HG03521 (cell line): ENCODE measurements around the gene PCDHB7.
"Not testable (repeated sequence)": the region's sequence is repeated elsewhere in the genome, so short reads cannot be mapped to it uniquely, and the experiment has no call there.

ENCODE experiments used
- ATAC-seq: cut with Tn5 transposase; IDR thresholded peaks from one replicate; pipeline ENCODE4 v1.9.1; 2021; ENCODE audit warnings: mild to moderate bottlenecking, moderate library complexity; ENCODE audit not compliant: unreplicated experiment

The PCDHB7 gene

DNA sequence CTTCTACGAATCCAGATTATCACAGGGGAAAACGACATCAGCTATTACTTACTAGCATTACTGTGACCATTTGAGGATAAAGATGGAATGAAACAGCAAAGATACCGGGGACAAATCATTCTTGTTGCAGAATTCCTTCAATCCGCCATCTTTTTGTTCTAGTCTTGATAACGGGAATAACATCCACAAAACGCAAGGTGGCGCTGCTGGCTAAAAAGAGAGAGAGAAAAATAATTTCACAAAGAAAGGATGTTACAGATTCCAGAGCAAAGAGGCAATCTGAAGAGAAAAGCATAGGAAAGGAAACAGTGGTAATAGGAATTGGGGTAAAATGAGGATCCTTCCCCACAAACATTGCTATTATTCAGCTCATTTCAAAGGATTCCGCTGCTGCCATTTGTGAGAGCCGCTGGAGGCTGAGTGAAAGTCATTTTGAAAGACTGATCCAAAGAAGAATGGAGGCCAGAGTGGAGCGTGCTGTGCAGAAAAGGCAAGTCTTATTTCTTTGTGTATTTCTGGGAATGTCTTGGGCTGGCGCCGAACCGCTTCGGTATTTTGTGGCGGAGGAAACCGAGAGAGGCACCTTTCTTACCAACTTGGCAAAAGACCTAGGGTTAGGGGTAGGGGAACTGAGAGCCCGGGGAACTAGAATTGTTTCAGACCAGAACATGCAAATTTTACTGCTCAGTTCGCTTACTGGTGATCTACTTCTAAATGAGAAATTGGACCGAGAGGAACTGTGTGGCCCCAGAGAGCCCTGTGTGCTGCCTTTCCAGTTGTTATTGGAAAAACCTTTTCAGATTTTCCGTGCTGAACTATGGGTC lies at the start of gene PCDHB7:
Gene PCDHB7 (plus strand): TSS at position 264 of the 824 bp plus-strand sequence. CDS start 192 bp downstream, at position 456.
- no peak for ATAC-seq

DNA sequence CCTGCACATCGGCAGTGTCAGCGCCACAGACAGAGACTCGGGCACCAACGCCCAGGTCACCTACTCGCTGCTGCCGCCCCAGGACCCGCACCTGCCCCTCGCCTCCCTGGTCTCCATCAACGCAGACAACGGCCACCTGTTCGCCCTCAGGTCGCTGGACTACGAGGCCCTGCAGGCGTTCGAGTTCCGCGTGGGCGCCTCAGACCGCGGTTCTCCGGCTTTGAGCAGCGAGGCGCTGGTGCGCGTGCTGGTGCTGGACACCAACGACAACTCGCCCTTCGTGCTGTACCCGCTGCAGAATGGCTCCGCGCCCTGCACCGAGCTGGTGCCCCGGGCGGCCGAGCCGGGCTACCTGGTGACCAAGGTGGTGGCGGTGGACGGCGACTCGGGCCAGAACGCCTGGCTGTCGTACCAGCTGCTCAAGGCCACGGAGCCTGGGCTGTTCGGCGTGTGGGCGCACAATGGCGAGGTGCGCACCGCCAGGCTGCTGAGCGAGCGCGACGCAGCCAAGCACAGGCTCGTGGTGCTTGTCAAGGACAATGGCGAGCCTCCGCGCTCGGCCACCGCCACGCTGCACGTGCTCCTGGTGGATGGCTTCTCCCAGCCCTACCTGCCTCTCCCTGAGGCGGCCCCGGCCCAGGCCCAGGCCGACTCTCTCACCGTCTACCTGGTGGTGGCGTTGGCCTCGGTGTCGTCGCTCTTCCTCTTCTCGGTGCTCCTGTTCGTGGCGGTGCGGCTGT lies 48.9 kb upstream of the PCDHB7 start:
- ATAC-seq, result not testable (repeated sequence)

DNA sequence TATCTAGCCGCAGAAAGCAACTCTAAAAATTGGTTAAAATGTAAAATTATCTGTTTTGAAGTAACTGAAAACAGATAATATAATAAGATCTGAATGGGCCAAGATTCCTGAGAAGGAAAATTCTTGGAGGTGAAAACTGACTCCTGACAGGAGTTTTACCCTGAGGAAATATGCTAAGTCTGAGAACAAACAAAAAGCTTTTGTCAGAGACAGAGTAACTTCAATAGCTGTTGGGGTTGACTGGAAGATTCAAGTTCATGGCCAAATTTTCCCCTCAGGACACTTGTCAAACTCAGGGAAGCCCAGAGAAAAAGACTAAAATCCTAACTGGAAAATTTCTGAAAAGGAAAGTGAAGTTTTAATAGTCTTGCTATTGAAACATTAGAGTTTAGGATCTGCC lies 45.1 kb upstream of the PCDHB7 start:
- ATAC-seq, result no peak

DNA sequence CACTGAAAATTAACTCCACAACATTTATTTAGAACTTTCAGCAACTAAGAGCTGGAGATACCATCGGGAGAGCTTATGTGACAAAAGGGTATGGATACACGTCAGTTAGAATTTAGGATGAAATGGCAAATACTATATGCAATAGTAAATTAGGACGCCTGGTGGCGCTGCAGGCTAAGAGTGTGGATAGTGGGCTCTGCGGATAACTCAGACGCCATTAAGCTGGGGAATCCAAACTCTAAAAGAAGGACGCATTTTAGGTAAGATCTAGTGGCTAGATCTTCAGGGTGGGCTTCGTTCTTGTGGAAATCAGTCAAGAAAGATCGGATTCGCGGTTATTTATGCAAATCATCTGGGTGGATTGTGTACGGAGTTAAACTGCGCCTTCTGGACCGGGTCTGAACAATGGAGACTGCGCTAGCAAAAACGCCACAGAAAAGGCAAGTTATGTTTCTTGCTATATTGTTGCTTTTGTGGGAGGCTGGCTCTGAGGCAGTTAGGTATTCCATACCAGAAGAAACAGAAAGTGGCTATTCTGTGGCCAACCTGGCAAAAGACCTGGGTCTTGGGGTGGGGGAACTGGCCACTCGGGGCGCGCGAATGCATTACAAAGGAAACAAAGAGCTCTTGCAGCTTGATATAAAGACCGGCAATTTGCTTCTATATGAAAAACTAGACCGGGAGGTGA lies 37.3 kb upstream of the PCDHB7 start, which contains the start of gene PCDHB5:
Gene PCDHB5 (plus strand): TSS at position 177 of the 688 bp plus-strand sequence. CDS start 229 bp downstream, at position 406.
- no peak for ATAC-seq

DNA sequence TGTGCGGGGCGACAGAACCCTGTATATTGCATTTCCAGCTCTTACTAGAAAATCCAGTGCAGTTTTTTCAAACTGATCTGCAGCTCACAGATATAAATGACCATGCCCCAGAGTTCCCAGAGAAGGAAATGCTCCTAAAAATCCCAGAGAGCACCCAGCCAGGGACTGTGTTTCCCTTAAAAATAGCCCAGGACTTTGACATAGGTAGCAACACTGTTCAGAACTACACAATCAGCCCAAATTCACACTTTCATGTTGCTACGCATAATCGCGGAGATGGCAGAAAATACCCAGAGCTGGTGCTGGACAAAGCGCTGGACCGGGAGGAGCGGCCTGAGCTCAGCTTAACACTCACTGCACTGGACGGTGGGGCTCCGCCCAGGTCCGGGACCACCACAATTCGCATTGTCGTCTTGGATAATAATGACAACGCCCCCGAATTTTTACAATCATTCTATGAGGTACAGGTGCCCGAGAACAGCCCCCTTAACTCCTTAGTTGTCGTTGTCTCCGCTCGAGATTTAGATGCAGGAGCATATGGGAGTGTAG lies 36.7 kb upstream of the PCDHB7 start:
- ATAC-seq, result no peak

DNA sequence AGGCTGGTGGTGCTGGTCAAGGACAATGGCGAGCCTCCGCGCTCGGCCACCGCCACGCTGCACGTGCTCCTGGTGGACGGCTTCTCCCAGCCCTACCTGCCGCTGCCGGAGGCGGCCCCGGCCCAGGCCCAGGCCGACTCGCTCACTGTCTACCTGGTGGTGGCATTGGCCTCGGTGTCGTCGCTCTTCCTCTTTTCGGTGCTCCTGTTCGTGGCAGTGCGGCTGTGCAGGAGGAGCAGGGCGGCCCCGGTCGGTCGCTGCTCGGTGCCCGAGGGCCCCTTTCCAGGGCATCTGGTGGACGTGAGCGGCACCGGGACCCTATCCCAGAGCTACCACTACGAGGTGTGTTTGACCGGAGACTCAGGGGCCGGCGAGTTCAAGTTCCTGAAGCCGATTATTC lies 35.1 kb upstream of the PCDHB7 start:
- ATAC-seq, result not testable (repeated sequence)

DNA sequence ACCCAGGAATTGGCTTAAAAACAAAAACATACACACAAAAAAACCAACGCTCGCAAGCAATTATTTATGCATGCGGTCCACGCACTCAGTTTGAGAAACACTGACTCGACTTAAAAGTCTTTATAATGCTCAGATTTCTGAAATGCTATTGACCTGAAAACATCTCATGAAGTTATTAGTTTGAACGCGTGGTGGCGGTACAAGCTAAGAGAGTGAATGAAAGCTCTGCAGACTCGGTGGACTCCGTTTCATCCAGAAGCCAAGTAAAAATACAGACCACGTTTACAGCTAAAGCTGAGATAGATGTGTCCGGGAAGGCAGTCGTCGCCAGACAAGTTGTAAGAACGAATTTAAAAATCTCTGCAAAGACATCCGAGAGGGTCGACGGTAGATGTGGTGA lies 22.6 kb upstream of the PCDHB7 start, which contains the start of gene PCDHB6:
Gene PCDHB6 (plus strand): TSS at position 246 of the 400 bp plus-strand sequence. CDS start 201 bp downstream, outside the sequence.
- ATAC-seq, result no peak

DNA sequence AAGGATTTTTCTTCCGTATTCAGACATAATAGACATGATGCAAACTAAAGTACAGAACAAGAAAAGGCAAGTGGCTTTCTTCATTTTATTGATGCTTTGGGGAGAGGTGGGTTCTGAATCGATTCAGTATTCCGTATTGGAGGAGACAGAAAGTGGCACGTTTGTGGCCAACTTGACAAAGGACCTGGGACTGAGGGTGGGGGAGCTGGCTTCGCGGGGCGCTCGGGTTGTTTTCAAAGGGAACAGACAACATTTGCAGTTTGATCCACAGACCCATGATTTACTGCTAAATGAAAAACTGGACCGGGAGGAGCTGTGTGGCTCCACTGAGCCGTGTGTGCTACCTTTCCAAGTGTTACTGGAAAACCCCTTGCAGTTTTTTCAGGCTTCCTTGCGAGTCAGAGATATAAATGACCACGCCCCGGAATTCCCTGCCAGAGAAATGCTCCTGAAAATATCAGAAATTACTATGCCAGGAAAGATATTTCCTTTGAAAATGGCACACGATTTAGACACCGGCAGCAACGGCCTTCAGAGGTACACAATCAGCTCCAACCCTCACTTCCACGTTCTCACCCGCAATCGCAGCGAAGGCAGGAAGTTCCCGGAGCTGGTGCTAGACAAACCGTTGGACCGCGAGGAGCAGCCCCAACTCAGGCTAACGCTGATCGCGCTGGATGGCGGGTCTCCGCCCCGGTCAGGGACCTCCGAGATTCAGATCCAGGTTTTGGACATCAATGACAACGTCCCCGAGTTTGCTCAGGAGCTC lies 22.0 kb upstream of the PCDHB7 start:
- no peak for ATAC-seq

DNA sequence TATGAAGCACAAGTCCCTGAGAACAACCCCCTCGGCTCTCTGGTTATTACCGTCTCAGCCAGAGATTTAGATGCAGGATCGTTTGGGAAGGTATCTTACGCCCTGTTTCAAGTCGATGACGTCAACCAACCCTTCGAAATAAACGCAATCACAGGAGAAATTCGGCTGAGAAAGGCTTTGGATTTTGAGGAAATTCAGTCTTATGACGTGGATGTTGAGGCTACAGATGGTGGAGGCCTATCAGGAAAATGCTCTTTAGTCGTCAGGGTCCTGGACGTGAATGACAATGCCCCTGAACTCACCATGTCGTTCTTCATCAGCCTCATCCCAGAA lies 21.5 kb upstream of the PCDHB7 start:
- no peak for ATAC-seq

DNA sequence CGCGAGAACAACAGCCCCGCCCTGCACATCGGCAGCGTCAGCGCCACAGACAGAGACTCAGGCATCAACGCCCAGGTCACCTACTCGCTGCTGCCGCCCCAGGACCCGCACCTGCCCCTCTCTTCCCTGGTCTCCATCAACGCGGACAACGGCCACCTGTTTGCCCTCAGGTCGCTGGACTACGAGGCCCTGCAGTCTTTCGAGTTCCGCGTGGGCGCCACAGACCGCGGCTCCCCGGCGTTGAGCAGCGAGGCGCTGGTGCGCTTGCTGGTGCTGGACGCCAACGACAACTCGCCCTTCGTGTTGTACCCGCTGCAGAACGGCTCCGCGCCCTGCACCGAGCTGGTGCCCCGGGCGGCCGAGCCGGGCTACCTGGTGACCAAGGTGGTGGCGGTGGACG lies 20.8 kb upstream of the PCDHB7 start:
- ATAC-seq, result not testable (repeated sequence)

DNA sequence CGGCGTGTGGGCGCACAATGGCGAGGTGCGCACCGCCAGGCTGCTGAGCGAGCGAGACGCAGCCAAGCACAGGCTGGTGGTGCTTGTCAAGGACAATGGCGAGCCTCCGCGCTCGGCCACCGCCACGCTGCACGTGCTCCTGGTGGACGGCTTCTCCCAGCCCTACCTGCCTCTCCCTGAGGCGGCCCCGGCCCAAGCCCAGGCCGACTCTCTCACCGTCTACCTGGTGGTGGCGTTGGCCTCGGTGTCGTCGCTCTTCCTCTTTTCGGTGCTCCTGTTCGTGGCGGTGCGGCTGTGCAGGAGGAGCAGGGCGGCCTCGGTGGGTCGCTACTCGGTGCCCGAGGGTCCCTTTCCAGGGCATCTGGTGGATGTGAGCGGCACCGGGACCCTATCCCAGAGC lies 20.3 kb upstream of the PCDHB7 start:
- ATAC-seq, result not testable (repeated sequence)

DNA sequence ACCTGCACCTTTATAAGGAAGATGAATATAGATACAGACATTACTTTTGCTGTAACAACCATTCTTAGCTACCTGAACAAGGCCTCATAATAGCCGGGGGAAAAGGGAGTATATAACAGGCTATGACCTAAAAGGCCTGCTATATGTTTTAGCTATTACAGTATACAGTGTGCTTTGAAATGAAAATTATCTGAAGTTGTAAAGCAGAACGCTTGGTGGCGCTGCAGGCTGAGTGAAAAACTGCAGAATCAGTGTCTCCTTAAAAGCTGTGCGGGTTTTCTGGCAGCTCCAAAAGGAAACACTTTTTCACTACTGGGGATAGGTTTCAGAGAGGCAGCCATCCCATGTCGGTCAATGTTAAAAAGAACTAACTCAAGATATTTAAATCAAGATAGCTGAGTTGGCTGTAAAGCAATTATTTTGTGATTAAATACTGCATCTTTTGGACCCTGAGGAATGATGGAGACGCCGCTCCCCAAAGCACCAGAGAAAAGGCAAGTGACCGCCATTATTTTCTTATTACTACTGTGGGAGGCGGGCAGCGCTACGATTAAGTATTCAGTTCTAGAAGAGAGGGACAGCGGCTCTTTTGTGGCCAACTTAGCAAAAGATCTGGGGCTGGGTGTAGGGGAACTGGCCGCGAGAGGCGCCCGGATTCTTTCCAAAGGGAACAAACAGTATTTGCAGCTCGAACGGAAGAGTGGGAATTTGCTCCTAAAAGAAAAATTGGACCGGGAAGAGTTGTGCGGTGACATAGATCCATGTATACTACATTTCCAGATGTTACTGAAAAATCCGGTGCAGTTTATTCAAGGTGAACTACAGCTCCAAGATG lies 16.7 kb upstream of the PCDHB7 start:
- ATAC-seq, result no peak

DNA sequence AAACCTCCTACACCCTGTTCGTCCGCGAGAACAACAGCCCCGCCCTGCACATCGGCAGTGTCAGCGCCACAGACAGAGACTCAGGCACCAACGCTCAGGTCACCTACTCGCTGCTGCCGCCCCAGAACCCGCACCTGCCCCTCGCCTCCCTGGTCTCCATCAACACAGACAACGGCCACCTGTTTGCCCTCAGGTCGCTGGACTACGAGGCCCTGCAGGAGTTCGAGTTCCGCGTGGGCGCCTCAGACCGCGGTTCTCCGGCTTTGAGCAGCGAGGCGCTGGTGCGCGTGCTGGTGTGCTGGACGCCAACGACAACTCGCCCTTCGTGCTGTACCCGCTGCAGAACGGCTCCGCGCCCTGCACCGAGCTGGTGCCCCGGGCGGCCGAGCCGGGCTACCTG lies 15.1 kb upstream of the PCDHB7 start:
- not testable (repeated sequence) for ATAC-seq

DNA sequence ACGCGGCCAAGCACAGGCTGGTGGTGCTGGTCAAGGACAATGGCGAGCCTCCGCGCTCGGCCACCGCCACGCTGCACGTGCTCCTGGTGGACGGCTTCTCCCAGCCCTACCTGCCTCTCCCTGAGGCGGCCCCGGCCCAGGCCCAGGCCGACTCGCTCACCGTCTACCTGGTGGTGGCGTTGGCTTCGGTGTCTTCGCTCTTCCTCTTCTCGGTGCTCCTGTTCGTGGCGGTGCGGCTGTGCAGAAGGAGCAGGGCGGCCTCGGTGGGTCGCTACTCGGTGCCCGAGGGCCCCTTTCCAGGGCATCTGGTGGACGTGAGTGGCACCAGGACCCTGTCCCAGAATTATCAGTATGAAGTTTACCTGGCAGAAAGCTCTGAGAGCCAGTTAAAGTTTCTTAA lies 14.5 kb upstream of the PCDHB7 start:
- ATAC-seq, result not testable (repeated sequence)

DNA sequence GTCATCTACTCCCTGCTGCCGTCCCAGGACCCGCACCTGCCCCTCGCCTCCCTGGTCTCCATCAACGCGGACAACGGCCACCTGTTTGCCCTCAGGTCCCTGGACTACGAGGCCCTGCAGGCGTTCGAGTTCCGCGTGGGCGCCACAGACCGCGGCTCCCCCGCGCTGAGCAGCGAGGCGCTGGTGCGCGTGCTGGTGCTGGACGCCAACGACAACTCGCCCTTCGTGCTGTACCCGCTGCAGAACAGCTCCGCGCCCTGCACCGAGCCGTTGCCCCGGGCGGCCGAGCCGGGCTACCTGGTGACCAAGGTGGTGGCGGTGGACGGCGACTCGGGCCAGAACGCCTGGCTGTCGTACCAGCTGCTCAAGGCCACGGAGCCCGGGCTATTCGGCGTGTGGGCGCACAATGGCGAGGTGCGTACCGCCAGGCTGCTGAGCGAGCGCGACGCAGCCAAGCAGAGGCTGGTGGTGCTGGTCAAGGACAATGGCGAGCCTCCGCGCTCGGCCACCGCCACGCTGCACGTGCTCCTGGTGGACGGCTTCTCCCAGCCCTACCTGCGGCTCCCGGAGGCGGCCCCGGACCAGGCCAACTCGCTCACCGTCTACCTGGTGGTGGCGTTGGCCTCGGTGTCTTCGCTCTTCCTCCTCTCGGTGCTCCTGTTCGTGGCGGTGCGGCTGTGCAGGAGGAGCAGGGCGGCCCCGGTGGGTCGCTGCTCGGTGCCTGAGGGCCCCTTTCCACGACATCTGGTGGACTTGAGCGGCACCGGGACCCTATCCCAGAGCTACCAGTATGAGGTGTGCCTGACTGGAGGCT lies 2.1 kb downstream of the PCDHB7 start:
- ATAC-seq, result not testable (repeated sequence)

DNA sequence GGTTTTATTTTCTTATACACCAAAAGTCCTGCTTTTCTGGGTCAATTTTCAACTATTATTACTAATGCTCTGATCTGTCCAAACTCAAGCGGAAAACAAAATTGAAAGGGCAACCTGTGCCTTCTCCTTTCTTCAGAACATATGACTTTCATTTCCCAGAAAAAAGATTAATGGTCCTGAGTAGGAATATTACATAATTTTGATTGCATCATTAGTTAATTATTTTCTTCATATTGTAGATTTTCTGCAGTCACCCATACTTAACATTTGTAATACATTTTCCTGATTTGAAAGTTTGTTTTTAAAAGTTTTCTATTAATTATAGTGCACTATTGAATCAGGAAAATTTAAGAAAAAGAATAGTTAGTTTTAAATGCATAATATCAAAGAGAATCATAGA lies 3.5 kb downstream of the PCDHB7 start:
- ATAC-seq, result no peak

DNA sequence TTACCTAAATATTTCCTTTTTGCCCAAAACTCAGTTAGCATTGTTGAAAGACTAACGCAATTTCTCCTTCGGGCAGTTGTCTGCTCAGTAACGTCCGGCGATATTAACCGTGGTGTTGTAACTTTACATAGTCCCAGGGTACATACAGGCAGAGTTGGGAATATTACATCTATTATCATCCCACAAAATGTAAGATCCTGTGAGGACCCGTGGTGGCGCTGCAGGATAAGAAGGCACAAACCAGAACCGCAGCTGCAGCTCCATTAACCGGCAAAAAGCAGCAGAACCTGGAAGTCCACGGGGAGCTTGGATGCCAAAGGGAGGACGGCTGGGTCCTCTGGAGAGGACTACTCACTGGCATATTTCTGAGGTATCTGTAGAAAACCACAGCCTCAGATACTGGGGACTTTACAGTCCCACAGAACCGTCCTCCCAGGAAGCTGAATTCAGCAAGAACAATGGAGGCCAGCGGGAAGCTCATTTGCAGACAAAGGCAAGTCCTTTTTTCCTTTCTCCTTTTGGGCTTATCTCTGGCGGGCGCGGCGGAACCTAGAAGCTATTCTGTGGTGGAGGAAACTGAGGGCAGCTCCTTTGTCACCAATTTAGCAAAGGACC lies 5.2 kb downstream of the PCDHB7 start, which contains the start of gene PCDHB8:
Gene PCDHB8 (plus strand): TSS at position 214 of the 615 bp plus-strand sequence. CDS start 245 bp downstream, at position 459.
- not testable (repeated sequence) for ATAC-seq

DNA sequence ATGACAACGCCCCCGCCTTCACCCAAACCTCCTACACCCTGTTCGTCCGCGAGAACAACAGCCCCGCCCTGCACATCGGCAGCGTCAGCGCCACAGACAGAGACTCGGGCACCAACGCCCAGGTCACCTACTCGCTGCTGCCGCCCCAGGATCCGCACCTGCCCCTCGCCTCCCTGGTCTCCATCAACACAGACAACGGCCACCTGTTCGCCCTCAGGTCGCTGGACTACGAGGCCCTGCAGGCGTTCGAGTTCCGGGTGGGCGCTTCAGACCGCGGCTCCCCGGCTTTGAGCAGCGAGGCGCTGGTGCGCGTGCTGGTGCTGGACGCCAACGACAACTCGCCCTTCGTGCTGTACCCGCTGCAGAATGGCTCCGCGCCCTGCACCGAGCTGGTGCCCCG lies 6.9 kb downstream of the PCDHB7 start:
- ATAC-seq, result not testable (repeated sequence)
